SK-N-SH treated with all-trans-retinoic acid at 6 μM for 48 hours (cell line): ENCODE results near the gene XAGE3.
"Not testable (repeated sequence)": the region's sequence is repeated elsewhere in the genome, so short reads cannot be mapped to it uniquely, and the experiment has no call there.

Experiments used
- ATAC-seq: fragments of 200-7000 bp; cut with Tn5 transposase; 3 replicates; pipeline ENCODE4 v1.9.1; 2020; ENCODE audit warnings: mild to moderate bottlenecking, moderate library complexity
- ARNTL ChIP-seq: fragments of 450-650 bp; formaldehyde crosslinking; IDR thresholded peaks from 2 replicates; pipeline ENCODE4 v1.5.0; 2020; ENCODE audit warnings: low read depth, mild to moderate bottlenecking, moderate library complexity, borderline replicate concordance
- BACH2 ChIP-seq: fragments of 250-450 bp; sonication (Bioruptor Pico); IDR thresholded peaks from 2 replicates; pipeline ENCODE4 v1.9.0; 2021; ENCODE audit warnings: mild to moderate bottlenecking, borderline replicate concordance
- CSDC2 ChIP-seq: fragments of 250-450 bp; sonication (Bioruptor Pico); IDR thresholded peaks from 2 replicates; pipeline ENCODE4 v1.5.0; 2020; ENCODE audit warnings: mild to moderate bottlenecking, moderate library complexity
- CSRNP3 ChIP-seq: fragments of 250-450 bp; sonication (Bioruptor Pico); IDR thresholded peaks from 2 replicates; pipeline ENCODE4 v1.5.1; 2021; ENCODE audit warnings: mild to moderate bottlenecking, moderate library complexity
- GLIS3 ChIP-seq: fragments of 250-450 bp; sonication (Bioruptor Pico); IDR thresholded peaks from 2 replicates; pipeline ENCODE4 v1.5.0; 2020; ENCODE audit warnings: mild to moderate bottlenecking, moderate library complexity
- ISL1 ChIP-seq: fragments of 250-450 bp; sonication (Bioruptor Pico); IDR thresholded peaks from 2 replicates; pipeline ENCODE4 v2.1.2; 2022; ENCODE audit warnings: mild to moderate bottlenecking, moderate library complexity
- OSR1 ChIP-seq: fragments of 250-450 bp; sonication (Bioruptor Pico); IDR thresholded peaks from 2 replicates; pipeline ENCODE4 v1.8.0; 2022; ENCODE audit warnings: moderate library complexity, mild to moderate bottlenecking, inconsistent platforms
- PPARA ChIP-seq: fragments of 250-450 bp; sonication (Bioruptor Pico); IDR thresholded peaks from 2 replicates; pipeline ENCODE4 v1.5.0; 2020; ENCODE audit warnings: mild to moderate bottlenecking, borderline replicate concordance
- RARB ChIP-seq: fragments of 250-450 bp; sonication (Bioruptor Pico); IDR thresholded peaks from 2 replicates; pipeline ENCODE4 v1.8.0; 2021; ENCODE audit warnings: mild to moderate bottlenecking, moderate library complexity
- SNAI2 ChIP-seq: fragments of 250-450 bp; sonication (Bioruptor Pico); IDR thresholded peaks from 2 replicates; pipeline ENCODE4 v1.5.0; 2020; ENCODE audit warnings: mild to moderate bottlenecking, moderate library complexity
- TCF4 ChIP-seq: fragments of 250-450 bp; sonication (Bioruptor Pico); IDR thresholded peaks from 2 replicates; pipeline ENCODE4 v1.8.0; 2021; ENCODE audit warnings: mild to moderate bottlenecking, moderate library complexity, borderline replicate concordance
- TOX ChIP-seq: fragments of 250-450 bp; sonication (Bioruptor Pico); IDR thresholded peaks from 2 replicates; pipeline ENCODE4 v1.8.0; 2021; ENCODE audit warnings: mild to moderate bottlenecking, moderate library complexity, borderline replicate concordance
- ZC3H10 ChIP-seq: fragments of 250-450 bp; sonication (Bioruptor Pico); IDR thresholded peaks from 2 replicates; pipeline ENCODE4 v1.5.1; 2021; ENCODE audit warnings: mild to moderate bottlenecking, moderate library complexity
- ZFP3 ChIP-seq: fragments of 250-450 bp; sonication (Bioruptor Pico); IDR thresholded peaks from 2 replicates; pipeline ENCODE4 v1.5.0; 2020; ENCODE audit warnings: mild to moderate bottlenecking, moderate library complexity
- ZFP30 ChIP-seq: fragments of 450-650 bp; formaldehyde crosslinking; IDR thresholded peaks from 2 replicates; pipeline ENCODE4 v1.5.0; 2022; ENCODE audit warnings: mild to moderate bottlenecking, moderate library complexity
- ZNF565 ChIP-seq: fragments of 450-650 bp; formaldehyde crosslinking; conservative IDR thresholded peaks from 2 replicates; pipeline ENCODE4 v1.5.0; 2020; ENCODE audit warnings: low read depth, mild to moderate bottlenecking, moderate library complexity
- ZNF70 ChIP-seq: fragments of 450-650 bp; formaldehyde crosslinking; IDR thresholded peaks from 2 replicates; pipeline ENCODE4 v1.5.0; 2020; ENCODE audit warnings: mild to moderate bottlenecking, moderate library complexity
- TF ChIP-seq, protein P1 (sequence below): fragments of 250-450 bp; sonication (Bioruptor Pico); IDR thresholded peaks from 2 replicates; pipeline ENCODE4 v1.5.0; 2020; ENCODE audit warnings: mild to moderate bottlenecking, moderate library complexity
- TF ChIP-seq, protein P2 (sequence below): fragments of 250-450 bp; sonication (Bioruptor Pico); IDR thresholded peaks from 2 replicates; pipeline ENCODE4 v1.5.1; 2020; ENCODE audit warnings: low read depth, mild to moderate bottlenecking, moderate library complexity

Gene XAGE3, protein sequence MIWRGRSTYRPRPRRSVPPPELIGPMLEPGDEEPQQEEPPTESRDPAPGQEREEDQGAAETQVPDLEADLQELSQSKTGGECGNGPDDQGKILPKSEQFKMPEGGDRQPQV

DNA sequence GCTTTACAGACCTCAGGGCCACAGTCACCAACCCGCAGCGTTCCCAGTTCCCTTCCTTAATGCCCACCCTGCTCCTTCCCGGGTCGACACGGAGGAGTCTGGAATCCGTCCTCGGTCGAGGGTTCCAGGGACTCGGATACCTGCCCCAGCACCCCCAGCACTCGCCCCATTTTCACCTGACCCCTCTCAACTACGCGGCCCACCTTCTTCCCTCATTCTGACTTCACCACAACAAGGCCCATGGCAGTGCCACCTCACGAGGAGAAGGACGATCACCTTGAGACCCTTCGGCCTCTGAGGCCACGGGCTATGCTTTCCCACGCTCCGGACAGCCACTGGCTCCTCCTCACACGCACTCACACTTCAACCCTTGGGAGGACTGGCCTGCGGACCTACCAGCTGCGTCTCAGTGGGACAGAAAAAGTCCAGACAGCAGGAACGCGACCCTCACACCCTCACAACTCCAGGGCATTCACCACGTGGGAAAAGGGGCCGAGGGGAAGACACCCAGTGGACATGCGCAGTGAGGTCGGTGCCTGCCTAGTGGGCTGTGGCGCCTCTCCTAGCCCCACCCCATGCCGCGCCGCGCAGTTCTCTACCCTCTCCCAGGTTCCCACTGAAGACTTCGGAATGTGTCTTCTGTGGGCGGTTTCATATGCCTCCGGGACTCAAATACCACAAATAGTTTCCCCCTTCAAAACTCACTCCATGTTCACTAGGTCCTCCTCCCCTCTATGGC is at the start of gene XAGE3:
TSS of gene XAGE3 (minus strand) at position 474 of the 739 bp plus-strand sequence. CDS start 950 bp downstream, outside the sequence.
- TF ChIP-seq SNAI2: no peak
- no peak for TF ChIP-seq ISL1 (CRISPR knock-in tag)
- TF ChIP-seq, protein P1, sequence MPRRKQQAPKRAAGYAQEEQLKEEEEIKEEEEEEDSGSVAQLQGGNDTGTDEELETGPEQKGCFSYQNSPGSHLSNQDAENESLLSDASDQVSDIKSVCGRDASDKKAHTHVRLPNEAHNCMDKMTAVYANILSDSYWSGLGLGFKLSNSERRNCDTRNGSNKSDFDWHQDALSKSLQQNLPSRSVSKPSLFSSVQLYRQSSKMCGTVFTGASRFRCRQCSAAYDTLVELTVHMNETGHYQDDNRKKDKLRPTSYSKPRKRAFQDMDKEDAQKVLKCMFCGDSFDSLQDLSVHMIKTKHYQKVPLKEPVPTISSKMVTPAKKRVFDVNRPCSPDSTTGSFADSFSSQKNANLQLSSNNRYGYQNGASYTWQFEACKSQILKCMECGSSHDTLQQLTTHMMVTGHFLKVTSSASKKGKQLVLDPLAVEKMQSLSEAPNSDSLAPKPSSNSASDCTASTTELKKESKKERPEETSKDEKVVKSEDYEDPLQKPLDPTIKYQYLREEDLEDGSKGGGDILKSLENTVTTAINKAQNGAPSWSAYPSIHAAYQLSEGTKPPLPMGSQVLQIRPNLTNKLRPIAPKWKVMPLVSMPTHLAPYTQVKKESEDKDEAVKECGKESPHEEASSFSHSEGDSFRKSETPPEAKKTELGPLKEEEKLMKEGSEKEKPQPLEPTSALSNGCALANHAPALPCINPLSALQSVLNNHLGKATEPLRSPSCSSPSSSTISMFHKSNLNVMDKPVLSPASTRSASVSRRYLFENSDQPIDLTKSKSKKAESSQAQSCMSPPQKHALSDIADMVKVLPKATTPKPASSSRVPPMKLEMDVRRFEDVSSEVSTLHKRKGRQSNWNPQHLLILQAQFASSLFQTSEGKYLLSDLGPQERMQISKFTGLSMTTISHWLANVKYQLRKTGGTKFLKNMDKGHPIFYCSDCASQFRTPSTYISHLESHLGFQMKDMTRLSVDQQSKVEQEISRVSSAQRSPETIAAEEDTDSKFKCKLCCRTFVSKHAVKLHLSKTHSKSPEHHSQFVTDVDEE (CRISPR knock-in tag): no peak
- TF ChIP-seq BACH2 (CRISPR knock-in tag): no peak
- no peak for TF ChIP-seq GLIS3 (CRISPR knock-in tag)
- TF ChIP-seq ZNF70 (CRISPR knock-in tag): no peak
- no peak for TF ChIP-seq TCF4
- no peak for TF ChIP-seq ARNTL (CRISPR knock-in tag)
- TF ChIP-seq ZFP30 (CRISPR knock-in tag): no peak
- no peak for TF ChIP-seq TOX (CRISPR knock-in tag)
- TF ChIP-seq ZFP3 (CRISPR knock-in tag): no peak
- no peak for TF ChIP-seq ZNF565 (CRISPR knock-in tag)
- no peak for TF ChIP-seq OSR1 (CRISPR knock-in tag)
- no peak for TF ChIP-seq ZC3H10 (CRISPR knock-in tag)
- no peak for TF ChIP-seq RARB (CRISPR knock-in tag)
- TF ChIP-seq, protein P2, sequence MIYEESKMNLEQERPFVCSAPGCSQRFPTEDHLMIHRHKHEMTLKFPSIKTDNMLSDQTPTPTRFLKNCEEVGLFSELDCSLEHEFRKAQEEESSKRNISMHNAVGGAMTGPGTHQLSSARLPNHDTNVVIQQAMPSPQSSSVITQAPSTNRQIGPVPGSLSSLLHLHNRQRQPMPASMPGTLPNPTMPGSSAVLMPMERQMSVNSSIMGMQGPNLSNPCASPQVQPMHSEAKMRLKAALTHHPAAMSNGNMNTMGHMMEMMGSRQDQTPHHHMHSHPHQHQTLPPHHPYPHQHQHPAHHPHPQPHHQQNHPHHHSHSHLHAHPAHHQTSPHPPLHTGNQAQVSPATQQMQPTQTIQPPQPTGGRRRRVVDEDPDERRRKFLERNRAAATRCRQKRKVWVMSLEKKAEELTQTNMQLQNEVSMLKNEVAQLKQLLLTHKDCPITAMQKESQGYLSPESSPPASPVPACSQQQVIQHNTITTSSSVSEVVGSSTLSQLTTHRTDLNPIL (CRISPR knock-in tag): no peak
- no peak for TF ChIP-seq CSRNP3
- TF ChIP-seq PPARA: no peak
- no peak for TF ChIP-seq CSDC2 (CRISPR knock-in tag)
- no peak for ATAC-seq

- not testable (repeated sequence) for ATAC-seq
Observed at GRCh38 chrX:52914704-52915103, 46.8 kb upstream of the XAGE3 start.

DNA sequence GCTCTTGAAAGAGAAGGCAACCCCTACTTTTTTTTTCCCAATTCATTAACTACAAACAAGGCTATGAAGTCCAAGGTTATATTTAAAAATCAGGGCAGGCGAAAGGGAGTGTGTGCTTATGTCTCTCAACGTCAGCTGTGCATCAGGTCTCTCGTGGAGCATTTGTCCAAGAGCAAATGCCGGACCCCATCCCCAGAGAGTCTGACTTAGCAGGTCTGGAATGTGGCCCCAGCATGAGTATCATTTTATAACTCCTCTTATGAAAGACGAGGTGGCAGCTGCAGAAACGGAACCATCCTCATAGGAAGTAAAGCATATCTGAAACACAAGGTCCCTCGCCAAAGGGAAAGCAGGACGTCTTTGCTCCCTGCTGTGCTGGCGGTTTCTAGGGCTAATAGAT is 45.8 kb upstream of the XAGE3 start:
- not testable (repeated sequence) for ATAC-seq

- ATAC-seq: not testable (repeated sequence)
Observed at GRCh38 chrX:52909313-52909969, 41.6 kb upstream of the XAGE3 start.

- ATAC-seq: not testable (repeated sequence)
Observed at GRCh38 chrX:52907900-52908299, 40.0 kb upstream of the XAGE3 start.

DNA sequence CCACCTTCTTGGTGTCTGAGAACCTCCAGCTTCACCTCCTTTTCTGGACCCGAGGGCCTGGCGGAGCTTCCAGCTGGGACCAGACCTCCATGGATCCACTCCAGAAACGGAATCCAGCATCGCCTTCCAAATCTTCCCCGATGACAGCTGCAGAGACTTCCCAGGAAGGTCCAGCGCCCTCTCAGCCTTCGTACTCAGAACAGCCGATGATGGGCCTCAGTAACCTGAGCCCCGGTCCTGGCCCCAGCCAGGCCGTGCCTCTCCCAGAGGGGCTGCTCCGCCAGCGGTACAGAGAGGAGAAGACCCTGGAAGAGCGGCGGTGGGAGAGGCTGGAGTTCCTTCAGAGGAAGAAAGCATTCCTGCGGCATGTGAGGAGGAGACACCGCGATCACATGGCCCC is 39.3 kb upstream of the XAGE3 start:
- ATAC-seq: not testable (repeated sequence)

GRCh38 chrX:52906072-52906471 is 38.2 kb upstream of the XAGE3 start:
- peak; percentile 66; the same call in 2 of the 3 replicates for ATAC-seq

DNA sequence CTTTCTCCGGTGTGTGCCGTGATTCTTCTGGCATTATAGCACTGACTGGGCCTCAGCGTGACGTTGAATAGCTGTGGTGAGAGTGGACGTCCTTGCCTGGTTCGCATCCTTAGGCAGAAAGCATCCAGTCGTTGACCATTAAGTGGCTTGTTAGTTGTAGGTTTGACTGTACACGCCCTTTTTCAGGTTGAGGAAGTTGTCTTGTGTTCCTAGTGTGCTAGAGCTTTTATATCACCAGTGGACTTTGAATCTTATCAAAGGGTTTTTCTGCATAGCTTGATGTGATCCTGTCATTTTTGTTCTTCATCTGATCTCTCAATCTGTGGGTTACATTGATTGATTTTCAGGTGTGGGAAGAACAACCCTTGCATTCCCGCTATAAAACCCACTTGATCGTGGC is 37.6 kb upstream of the XAGE3 start:
- not testable (repeated sequence) for ATAC-seq

DNA sequence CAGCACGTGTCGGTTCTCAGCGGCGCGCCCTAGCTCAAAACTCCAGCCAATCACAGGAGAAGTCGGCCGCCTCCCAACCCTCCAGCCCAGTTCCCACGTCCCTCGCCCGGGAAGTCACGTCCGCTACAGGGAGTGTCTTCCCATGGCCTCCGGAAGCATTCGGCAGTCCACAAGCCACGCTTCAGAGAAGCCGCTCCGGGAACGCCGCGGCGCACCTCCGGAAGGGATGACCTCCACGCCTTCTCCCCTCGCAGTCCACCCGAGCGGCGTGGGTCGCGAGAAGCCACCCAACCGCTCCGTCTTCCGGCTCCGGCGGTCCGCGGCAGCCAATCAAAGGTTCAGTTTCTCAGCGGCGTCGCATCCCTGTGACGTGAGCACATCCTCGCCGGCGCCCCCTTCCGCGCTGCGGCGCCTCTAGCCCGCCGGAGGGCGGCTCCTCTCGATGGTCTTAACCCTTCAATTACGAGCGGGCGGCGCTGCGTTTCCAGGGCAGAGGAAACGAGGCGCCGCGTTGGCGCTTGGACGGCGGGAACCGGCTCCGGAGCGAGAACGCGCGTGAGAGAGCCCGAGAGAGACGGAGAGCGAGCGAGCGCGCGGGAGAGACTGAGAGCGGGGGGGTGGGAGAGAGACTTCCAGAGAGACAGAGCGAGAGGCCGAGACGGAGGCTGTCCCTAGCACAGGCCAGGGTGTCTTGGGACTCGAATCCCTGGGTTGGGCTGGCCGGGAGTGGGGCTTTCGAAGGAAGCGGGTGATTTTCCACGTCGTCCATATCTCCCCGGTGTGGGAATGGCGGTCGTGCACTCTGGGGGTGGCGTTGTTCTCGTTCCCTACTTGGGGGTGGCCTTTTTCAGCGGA is 29.2 kb upstream of the XAGE3 start, which contains the start of gene FAM156B:
TSS of gene FAM156B (plus strand) at position 476 of the 855 bp plus-strand sequence. CDS start 9,896 bp downstream, outside the sequence.
- ATAC-seq: peak; percentile 88

DNA sequence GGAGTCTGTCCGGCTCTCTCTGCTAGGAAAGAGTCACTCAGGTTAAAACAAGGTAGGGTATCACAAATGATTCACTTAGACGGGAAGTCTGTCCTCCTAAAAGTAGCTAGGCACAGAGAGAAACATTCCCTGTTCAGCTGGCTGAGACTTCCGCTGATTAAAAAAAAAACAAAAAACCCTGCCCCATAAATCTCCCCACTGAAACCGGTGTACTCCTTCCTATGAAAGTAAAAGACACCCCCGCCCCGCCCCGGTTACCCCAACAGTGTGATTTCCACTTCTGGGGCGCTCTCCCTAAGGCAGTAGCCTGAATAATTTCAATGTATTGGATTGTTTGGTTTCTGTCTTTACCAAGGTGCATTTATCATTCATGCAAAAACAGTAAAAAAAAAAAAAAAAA is 28.6 kb upstream of the XAGE3 start:
- not testable (repeated sequence) for ATAC-seq

DNA sequence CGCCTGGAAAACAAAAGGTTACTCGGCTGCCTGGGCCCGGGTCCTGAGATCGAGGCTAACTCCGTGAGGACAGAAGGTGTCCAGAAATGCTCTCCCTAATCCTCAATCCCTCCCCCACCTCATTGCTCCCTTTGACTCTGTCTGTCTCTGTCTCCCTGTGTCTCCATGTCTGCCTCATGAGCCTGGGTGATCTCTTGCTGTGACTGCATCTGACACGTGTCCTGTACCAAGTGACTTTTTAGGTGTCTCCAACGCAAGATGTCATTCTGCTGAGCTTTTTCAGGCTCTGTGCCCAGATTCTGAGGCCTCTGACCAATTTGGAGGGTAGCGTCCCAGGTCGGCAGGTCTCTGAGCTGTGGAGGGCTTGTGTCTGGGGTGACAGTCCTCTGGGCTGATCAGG is 20.2 kb upstream of the XAGE3 start:
- not testable (repeated sequence) for ATAC-seq
